ENCODE measurements around the gene TELO2. TPM values are rescaled to one million over a fixed set of nuclear protein-coding genes. Genes with fewer than 3 reads are reported as not detected.

TELO2 gene
- total RNA-seq, 1 experiment from 2014 or later = 65.4 TPM

- Histone ChIP-seq H3K4me3 (ENCODE audit: low read depth in 2 of 2, low read length in 2 of 2) (no peak within 1 kb of the TSS), H3K9me3 (ENCODE audit: control insufficient read depth, insufficient read depth, low read depth, low read length) (no peaks in the 10 kb centered on the region), H3K36me3 (ENCODE audit: control insufficient read depth, insufficient read depth, low read length) (no peaks in the 10 kb centered on the region), H3K27me3 (ENCODE audit: control insufficient read depth, insufficient read depth, low read length) (no peaks in the 10 kb centered on the region), H3K27ac (ENCODE audit: low read length) (no peak within 1 kb of the TSS), H3K4me1 (ENCODE audit: control insufficient read depth, insufficient read depth, low read length) (no peaks in the 10 kb centered on the region)
- POLR2A ChIA-PET = no interaction called here
- in situ Hi-C loops (cut with HindIII; ENCODE audit: low pct_unique_long_range_greater_than_20kb, low sequenced_read_pairs) = no loop called here
- TF ChIP-seq, protein P1, sequence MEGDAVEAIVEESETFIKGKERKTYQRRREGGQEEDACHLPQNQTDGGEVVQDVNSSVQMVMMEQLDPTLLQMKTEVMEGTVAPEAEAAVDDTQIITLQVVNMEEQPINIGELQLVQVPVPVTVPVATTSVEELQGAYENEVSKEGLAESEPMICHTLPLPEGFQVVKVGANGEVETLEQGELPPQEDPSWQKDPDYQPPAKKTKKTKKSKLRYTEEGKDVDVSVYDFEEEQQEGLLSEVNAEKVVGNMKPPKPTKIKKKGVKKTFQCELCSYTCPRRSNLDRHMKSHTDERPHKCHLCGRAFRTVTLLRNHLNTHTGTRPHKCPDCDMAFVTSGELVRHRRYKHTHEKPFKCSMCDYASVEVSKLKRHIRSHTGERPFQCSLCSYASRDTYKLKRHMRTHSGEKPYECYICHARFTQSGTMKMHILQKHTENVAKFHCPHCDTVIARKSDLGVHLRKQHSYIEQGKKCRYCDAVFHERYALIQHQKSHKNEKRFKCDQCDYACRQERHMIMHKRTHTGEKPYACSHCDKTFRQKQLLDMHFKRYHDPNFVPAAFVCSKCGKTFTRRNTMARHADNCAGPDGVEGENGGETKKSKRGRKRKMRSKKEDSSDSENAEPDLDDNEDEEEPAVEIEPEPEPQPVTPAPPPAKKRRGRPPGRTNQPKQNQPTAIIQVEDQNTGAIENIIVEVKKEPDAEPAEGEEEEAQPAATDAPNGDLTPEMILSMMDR (IDR thresholded peaks at IDR 0.05) = no peak
- TF ChIP-seq SIN3A (IDR thresholded peaks at IDR 0.05; ENCODE audit: borderline replicate concordance, insufficient read depth, low read depth, low read length) (no peak), TCF7L2 (IDR thresholded peaks at IDR 0.05; ENCODE audit: low read depth, low read length) (no peak), REST (IDR thresholded peaks at IDR 0.05; ENCODE audit: insufficient read depth in 1 of 2, low read depth in 2 of 2, low read length in 1 of 2) (no peak), POLR2AphosphoS5 (IDR thresholded peaks at IDR 0.05; ENCODE audit: low read depth, low read length) (no peak)
- DNase-seq (ENCODE audit: low read depth, low spot score) (no peak), ATAC-seq (no peak)
- BruUV-seq (replicated peaks) = no TSS peak
- CTCF ChIA-PET = no interaction called here
- intact Hi-C loops (cut with micrococcal nuclease; ENCODE audit: unreplicated experiment) = no loop called here
These were observed 49.0 kb upstream of the TELO2 start, which contains the start of gene CCDC154 for GRCh38 chr16:1443980-1444729. TSS of gene CCDC154 (minus strand) at chr16:1444556. CDS start at chr16:1444322, 234 bp downstream.

- no peak for DNase-seq (ENCODE audit: low read depth, low spot score)
- Histone ChIP-seq H3K27ac (ENCODE audit: low read length) (no peak overlapping the region), H3K4me3 (ENCODE audit: low read depth in 2 of 2, low read length in 2 of 2) (no peak overlapping the region), H3K27me3 (ENCODE audit: control insufficient read depth, insufficient read depth, low read length) (no peaks in the 10 kb centered on the region), H3K9me3 (ENCODE audit: control insufficient read depth, insufficient read depth, low read depth, low read length) (no peaks in the 10 kb centered on the region), H3K36me3 (ENCODE audit: control insufficient read depth, insufficient read depth, low read length) (no peaks in the 10 kb centered on the region), H3K4me1 (ENCODE audit: control insufficient read depth, insufficient read depth, low read length) (no peaks in the 10 kb centered on the region)
- TF ChIP-seq TCF7L2 (IDR thresholded peaks at IDR 0.05; ENCODE audit: low read depth, low read length) (no peak), POLR2AphosphoS5 (IDR thresholded peaks at IDR 0.05; ENCODE audit: low read depth, low read length) (no peak), SIN3A (IDR thresholded peaks at IDR 0.05; ENCODE audit: borderline replicate concordance, insufficient read depth, low read depth, low read length) (no peak), REST (IDR thresholded peaks at IDR 0.05; ENCODE audit: insufficient read depth in 1 of 2, low read depth in 2 of 2, low read length in 1 of 2) (no peak)
- TF ChIP-seq, protein P1 (IDR thresholded peaks at IDR 0.05) = no peak
- intact Hi-C loops (cut with micrococcal nuclease; ENCODE audit: unreplicated experiment) (no loop called here), in situ Hi-C loops (cut with HindIII; ENCODE audit: low pct_unique_long_range_greater_than_20kb, low sequenced_read_pairs) (no loop called here)
- BruUV-seq (replicated peaks) = no TSS peak
- ChIA-PET POLR2A (no interaction called here), CTCF (no interaction called here)
- ATAC-seq = no peak
These were observed 48.2 kb upstream of the TELO2 start for GRCh38 chr16:1444730-1445517.
